NCI-H460 (cell line): ENCODE measurements around the gene PPIG. TPM values are rescaled to one million over a fixed set of nuclear protein-coding genes. Genes with fewer than 3 reads are reported as not detected.
"Not testable (repeated sequence)": the region's sequence is repeated elsewhere in the genome, so short reads cannot be mapped to it uniquely, and the experiment has no call there.

Experiments used
- DNase-seq: peaks from one replicate; pipeline ENCODE4 v3.0.0-alpha.2; 2016; ENCODE audit warnings: low read depth; ENCODE audit errors: extremely low read depth
- total RNA-seq: library from RNA; depleted of rRNA; stranded (reverse); fragments of >200 nt; shearing (Covaris generic); gene quantifications from 2 replicates; pipeline ENCODE4 v1.2.3, GENCODE V29; 2014

Gene PPIG
- total RNA-seq, 1 experiment from 2014 or later: 32.0 TPM

DNA sequence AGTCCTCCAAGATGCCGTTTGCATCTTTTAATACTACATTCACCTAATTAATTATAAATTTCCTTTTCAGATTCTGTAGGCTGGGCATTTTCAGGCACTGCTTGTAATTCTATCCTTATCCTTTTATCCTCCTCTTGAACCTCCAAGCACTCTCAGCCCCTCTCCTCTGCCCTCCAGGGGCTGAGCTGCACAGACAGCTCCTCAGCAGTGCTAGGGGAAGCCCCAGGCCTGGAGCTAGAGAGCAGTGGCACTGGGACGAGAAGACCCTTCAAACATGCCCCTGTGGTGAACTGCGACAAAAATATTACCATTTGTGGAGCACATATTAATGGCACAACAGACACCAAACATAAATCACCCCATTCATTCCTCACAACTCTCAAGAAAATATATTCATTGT lies 77.1 kb downstream of the PPIG start:
- no peak for DNase-seq

DNA sequence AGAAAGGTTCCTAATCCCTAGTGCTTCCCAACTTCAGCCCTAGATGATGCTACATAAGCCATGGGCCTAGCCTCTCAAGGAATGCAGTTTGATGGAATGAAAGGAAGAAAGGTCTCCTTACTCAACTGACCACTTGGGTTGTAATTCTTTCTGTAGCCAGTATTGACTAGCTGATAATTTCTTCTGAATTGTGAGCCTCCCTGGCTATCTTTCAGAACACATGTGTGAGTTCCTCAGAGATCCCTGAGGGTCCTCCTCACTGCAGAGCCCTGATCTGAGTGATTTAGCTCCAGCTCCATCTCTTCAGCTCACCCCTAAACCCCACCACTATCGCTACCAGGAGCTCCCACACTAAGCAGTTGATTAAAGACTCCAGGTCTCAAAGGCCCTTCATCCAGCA lies 78.6 kb downstream of the PPIG start:
- DNase-seq: no peak

DNA sequence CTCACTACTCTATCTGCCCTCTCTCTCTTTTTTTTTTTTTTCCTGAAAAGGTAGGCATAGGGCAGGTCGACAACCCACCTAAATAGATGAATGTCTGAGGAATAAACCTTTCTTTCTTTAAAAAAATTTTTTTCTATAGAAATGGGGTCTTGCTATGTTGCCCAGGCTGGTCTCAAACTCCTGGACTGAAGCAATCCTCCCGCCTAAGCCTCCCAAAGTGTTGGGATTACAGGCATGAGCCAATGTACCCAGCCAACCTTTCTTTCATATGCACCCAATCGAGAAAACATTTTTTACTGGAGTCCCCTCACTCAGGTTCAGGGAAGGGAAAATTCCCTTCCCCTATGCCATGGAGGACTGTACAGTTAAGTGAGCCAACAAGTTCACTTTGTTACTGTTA lies 79.1 kb downstream of the PPIG start:
- no peak for DNase-seq

DNA sequence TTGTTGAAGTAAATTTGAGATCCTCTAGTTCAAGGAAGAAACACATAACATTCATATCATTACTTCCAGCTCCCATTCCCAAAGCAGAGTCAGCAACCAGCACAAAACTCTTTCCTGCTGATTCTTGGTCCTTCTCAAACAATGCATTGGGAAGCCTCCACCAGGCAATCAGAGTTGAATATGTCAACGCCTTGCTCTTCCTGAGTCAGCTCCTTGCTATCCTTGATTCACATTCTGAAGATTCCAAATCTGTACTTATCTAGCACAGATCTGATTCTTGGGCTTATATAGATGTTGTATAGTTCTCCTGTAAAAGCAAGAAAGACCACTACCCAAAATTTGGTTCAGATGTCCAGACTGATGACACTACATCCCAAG lies 80.4 kb downstream of the PPIG start:
- DNase-seq: no peak

DNA sequence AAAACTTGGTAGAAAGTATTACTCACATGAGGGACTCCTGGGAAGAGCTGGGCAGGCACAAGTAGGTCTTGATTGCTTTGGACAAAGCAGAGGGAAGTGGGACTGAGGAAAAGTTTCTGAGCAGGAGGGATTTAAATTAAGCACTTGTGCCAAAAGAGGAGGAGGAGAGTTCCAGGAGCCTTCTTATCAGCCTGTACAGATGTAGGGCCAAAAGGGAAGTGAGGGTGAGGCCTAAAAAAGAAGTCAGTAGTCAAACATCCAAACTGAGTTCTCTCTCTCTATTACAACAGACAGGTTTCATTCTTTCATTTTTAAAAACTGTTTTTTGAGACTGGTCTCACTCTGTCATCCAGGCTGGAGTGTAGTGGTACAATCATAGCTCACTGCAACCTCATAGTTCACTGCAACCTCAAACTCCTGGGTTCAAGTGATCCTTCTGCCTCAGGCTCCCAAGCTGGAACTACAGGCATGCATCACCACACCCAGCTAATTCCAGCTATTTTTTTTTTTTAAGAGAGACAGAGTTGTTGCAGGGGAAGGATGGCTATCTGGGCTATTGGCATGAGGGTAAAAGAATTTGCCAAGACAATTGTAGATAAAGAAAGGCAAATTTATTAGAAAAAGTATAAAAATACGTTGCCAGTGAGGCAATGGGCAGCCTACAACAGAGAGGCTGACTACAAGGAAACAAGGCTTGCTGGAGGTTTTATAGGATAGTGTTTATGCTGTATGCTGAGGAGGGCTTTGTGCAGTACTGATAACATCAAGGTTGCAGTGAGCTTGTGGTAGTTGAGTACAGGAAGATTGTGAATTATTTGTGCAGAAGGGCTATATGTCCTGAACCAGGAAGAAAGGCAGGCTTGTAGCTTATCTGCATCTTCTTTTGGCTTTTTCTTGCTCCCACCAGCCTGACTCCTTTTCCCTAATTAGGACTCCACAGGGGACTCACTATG lies 81.1 kb downstream of the PPIG start:
- no peak for DNase-seq

DNA sequence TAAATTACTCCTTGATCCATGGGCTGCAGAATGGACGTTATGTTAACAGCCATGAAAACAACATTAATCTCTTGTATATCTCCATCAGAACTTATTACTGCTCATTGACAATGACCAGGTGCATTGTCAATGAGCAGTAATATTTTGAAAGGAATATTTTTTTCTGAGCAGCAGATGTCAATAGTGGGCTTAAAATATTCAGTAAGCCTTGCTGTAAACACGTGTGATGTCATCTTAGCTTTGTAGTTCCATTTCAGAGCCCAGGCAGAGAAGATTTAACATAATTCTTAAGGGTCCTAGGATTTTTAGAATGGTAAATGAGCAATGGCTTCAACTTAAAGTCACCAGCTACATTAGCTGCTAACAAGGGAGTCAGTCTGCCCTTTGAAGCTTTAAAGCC lies 83.4 kb downstream of the PPIG start:
- DNase-seq: no peak

DNA sequence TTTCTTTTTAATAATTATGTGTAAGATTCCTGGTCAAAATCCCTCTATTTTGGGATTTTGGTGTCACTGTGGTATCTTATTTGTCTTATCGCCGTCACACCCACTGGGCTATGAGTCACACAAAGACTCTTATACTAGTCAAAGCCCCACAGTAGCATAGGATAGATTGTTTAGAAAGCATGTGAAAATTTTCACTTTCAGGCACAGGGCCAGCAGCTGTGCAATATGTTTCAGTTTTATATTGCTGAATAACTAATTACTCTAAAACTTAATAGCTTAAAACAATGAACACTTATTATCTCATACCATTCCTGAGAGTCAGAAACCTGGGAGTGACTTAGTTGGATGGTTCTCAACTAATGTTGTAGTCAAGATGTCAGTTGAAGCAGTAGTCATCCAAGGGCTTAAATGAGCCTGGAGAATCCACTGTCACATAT lies 86.1 kb downstream of the PPIG start:
- no peak for DNase-seq

DNA sequence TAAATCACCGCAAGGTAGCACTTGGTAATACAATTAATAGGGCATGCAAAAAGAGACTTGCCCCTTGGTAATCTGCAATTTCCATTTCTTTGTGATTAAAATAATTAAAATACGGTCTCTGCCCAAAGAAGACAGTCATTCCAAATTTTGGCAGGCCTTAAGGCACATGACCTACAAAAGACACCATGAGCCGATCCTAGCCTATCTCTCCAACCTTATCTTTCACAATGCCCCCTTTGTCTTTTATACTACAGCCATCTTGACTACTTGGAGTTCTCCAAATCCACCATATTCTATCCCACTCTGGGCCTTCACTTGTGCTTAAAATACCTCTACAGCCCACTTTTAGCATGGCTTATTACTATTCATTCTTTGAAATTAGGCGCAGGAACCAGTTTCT lies 86.8 kb downstream of the PPIG start:
- DNase-seq: no peak

DNA sequence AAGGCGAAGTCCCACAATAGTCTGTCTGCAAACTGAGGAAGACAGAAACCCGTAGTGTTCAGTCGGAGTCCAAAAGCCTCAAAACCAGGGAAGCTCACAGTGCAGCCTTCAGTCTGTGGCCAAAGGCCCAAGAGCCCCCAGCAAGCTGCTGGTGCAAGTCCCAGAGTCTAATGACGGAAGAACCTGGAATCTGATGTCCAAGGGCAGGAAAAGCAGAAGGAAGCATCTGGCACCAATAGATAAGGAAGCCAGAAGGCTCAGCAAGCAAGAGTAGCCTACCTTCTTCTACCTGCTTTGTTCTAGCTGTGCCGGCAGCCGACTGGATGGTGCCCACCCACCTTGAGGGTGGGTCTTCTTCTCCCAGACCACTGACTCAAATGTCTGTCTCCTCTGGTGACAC lies 88.3 kb downstream of the PPIG start:
- DNase-seq: no peak

DNA sequence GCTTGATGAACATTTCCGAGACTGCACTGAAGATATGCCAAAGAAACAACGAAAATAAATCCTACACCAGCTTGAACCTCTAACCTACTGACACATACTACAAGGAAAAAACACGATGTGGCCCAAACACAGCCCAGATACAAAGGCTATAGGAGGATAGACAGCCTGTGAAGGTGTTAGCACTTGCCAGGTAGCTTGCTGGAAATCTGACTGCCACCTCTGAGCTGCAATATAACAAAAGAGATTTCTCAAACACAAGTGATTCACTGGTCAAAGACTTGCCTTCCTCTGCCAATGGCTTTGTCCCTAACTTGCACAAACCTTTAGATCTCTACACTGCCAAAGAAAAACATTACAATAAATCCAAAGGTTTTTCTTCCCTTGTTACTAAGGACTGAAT lies 89.0 kb downstream of the PPIG start:
- no peak for DNase-seq

DNA sequence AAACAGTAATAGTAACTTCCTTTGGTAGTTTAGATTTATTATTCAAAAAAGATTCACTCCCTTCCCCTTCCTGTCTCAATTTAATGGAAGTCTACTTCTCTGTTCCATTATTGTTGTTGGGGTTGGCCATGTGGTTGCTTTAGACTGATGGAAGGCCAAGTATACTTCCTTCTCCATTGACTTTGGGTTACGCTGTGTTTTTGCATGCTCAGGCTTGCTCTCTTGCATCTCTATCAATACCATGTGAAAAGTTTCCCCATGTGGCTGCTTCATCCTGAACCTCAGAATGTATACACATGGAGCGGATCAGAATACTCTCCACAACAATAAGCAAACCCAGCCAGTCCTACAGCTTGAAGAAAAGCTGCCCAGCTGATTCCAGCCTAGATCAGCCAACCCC lies 89.8 kb downstream of the PPIG start:
- no peak for DNase-seq

DNA sequence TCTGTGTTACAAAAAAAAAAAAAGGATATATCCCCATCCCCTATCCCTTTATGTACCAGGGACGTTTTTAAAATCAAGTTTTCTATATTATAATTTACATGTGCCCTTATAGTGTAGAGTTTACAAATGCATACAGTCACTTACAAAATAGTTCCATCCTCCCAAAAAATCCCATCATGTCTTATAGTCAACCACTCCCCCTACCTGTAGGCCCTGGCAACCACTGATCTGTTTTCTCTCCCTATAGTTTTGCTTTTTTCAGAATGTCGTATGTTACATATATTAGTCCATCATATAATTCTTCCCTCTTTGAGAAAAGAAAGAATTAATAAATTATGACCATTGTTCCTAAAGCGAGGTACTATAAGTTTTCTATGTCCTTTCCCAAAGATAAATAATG lies 92.2 kb downstream of the PPIG start:
- DNase-seq: no peak

DNA sequence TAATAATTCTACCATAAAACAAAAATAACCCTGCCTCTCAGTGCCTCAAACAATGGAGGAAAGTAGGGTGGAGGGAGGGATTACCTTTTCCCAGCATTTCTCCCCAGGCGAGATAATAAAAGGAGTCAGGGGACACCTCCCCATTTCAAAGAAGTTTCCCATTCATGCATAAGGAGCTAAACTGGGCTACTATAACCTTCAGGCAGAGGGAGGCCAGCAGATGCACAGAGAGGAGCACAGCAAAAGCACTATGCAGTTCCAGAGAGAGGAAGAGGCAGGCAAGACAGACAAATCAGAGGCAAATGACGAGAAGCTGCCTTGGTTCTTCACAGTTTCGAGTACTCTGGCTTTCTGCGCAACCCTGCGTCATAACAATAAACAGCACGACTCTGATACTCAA lies 92.7 kb downstream of the PPIG start:
- DNase-seq: no peak

DNA sequence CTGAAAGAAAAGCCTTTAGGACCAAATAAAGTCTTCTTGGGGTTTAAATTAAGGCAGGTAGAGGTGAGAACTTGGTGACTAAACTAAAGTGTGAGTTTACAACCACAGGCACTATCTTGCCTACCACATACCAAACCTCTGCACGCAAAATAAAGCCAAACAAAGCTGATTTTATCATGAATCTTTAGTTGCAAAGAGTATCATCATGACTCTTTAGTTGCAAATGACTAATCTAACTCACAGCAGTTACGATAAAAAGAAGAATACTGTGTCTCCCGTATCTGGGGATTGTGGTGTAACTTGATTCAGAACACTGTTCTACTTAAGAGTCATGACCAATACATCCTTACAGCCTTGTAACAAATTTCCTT lies 98.9 kb downstream of the PPIG start:
- no peak for DNase-seq

DNA sequence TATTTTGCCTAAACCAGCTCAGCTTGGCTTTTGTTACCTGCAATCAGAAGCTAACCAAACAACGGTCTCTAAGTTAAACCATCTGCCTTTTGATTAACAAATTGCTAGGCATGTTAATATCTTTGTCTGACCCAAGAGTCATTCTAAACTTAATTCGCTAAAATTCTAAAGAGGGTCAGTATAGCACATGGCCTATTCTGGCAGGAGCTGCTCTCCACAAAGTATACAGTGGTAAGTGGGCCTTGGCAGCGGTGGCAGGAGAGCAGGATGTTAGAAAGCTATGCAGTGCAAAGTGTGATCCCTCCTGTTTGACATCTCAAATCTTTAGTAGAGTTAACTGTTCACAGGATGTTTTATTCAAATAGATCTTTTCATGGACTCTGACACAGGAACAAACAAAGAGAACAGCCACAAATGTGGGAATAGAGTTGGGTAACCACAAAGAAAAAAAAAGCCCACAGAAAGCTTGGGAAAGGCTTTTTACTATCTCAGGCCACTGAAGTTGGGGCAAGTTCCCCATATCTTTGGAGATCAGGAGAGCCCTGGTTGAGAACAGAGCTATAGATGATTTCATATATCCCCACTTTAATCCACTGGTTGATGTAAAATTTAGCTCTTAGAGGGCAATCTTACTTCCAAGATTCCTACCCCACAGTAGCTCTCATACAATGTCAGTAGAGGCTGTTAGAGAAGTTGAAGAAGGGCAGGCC lies 99.4 kb downstream of the PPIG start:
- no peak for DNase-seq

DNA sequence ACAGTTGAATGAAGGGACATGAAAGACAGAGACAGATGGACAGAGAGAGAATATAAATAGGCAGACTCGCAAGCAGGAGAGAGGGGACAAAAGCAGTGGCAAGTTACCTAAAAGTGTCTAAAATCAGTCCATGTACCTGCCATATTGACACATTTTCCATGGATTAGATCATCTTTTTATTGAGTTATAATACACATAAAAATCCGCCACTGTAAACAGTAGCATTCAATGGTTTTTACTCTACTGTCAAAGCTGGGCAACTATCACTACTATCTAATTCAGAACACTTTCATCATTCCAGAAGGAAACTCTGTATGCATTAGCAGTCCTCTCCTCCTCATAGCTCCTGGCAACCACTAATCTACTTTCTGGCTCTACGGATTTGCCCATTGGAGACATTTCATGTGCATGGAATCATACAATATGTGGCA lies 100.0 kb downstream of the PPIG start:
- no peak for DNase-seq

DNA sequence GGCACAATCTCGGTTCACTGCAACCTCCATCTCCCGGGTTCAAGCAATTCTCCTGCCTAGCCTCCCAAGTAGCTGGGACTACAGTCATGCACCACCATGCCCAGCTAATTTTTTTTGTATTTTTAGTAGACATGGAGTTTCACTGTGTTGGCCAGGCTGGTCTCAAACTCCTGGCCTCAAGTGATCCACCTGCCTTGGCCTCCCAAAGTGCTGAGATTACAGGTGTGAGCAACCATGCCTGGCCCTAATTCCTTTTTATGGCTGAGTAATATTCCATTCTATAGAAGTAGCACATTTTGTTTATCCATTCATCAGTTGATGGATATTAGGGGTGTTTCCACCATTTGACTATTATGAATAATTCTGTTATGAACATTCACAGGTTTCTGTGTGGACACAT lies 100.6 kb downstream of the PPIG start:
- DNase-seq: not testable (repeated sequence)

DNA sequence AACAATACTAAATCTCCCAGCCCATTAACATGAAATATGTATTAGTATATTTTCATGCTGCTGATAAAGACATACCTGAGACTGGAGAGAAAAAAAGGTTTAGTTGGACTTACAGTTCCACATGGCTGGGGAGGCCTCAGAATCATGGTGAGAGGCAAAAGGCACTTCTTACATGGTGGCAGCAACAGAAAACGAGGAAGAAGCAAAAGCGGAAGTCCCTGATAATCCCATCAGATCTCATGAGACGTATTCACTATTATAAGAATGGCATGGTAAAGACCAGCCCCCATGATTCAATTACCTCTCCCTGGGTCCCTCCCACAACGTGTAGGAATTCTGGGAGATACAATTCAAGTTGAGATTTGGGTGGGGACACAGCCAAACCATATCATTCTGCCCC lies 102.7 kb downstream of the PPIG start:
- DNase-seq: not testable (repeated sequence)

DNA sequence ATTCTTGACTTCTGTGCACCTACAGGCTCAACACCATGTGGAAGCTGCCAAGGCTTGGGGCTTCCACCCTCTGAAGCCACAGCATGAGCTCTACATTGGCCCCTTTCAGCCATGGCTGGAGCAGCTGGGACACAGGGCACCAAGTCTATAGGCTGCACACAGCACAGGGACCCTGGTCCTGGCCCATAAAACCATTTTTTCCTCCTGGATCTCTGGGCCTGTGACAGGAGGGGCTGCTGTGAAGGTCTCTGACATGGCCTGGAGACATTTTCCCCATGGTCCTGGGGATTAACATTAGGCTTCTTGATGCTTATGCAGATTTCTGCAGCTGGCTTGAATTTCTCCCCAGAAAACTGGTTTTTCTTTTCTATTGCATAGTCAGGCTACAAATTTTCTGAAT lies 103.8 kb downstream of the PPIG start:
- DNase-seq: not testable (repeated sequence)

DNA sequence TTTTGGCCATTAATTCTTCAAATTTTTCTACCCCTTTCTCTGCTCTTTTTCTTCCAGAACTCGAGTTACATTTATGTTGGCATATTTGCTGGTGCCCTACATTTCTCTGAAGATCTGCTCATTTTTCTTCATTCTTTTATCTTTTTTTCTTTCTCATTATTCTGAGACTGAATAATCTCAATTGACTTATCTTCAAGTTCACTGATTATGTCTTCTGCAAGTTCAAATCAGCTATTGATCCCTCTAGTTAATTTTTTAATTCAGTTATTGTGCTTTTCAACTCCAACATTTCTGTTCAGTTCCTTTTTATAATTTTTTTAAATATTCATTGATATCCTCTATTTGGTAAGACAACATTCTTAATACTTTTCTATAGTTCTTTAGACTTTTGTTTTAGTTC lies 106.8 kb downstream of the PPIG start:
- no peak for DNase-seq
